ENCODE data around the gene ZMYM5.
"Not testable (repeated sequence)": the region's sequence is repeated elsewhere in the genome, so short reads cannot be mapped to it uniquely, and the experiment has no call there.

Gene ZMYM5

GRCh38 chr13:19822673-19823072 lies 40.8 kb downstream of the ZMYM5 start:
- no peak for DNase-seq (ENCODE audit: low read depth in 2 of 2)

GRCh38 chr13:19818223-19818842 lies 45.1 kb downstream of the ZMYM5 start:
- no peak for DNase-seq (ENCODE audit: low read depth in 2 of 2)

DNA sequence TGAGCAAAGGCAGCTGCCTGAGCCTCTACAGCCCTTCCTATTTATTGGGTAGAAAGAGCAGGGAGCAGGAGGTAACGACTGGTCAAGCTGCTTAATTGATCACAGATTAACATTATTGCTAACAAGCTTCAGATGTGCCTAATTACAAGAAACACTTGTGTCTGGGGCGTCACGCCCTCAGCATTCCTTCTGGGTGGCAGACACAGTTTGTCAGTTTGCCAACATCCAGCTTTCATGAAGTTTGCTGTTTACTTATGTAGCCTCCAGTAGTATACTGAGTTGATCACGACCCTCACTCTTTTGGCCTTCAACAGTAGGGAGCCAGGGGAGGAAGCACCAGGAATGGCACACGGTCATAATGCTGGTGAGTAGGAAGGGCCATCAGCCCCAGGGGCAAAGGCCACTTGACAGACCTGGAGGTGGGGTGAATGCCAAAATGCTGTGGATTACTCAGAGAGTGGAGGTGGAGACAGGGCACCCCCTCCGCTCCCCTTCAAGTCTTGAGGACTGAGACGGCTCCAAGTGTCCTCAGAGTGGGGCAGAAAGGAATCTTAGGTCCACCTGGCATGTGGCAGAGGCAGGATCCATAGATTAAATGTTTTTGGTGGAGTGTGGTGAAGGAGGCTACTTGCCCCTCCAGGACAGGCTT lies 45.8 kb downstream of the ZMYM5 start:
- DNase-seq (ENCODE audit: low read depth in 2 of 2) = no peak

- DNase-seq (ENCODE audit: low read depth in 2 of 2) = no peak
Measured at GRCh38 chr13:19817106-19817505, 46.3 kb downstream of the ZMYM5 start.

GRCh38 chr13:19815842-19816241 lies 47.6 kb downstream of the ZMYM5 start:
- DNase-seq (ENCODE audit: low read depth in 2 of 2) = not testable (repeated sequence)

DNA sequence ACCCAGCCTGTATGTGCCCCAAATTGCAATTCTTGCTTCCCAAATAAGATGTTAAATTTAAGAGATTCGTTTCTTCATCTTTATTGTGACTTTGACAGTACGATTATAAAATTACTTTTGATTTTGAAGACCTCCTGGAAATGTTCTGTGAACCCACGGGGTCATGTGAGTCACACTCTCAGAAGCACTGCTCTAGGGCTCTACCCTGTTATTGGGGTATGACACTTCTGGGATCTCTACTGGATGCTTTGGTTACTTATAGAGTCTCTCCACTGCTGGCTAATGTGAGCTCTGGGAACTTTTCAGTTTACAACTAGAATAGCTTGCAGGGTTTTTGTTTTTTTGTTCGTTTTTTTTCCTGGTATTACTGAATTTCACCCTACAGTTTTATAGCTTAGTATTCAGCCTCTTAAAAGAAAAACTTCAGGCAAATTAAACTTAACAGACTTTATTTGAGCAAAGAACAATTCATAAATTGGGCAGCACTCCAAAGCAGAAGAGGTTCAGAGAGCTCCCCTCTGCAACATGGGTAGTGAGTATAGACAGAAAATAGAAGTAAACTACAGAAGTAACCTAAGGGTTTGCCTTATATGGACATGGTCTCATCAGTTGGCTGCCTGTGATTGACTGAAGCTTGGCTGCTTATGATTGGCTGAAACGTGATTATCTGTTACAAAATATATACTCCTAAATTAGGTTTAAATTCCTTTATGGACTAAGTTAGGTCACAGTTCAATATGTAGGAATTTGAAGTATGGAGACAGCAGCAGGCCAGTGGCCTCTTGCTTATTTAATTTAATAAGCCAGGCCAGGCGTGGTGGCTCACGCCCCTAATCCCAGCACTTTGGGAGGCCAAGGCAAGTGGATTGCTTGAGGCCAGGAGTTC lies 52.2 kb downstream of the ZMYM5 start:
- DNase-seq (ENCODE audit: low read depth in 2 of 2) = no peak

- DNase-seq (ENCODE audit: low read depth in 2 of 2) = no peak
Measured at GRCh38 chr13:19810151-19810550, 53.3 kb downstream of the ZMYM5 start.

DNA sequence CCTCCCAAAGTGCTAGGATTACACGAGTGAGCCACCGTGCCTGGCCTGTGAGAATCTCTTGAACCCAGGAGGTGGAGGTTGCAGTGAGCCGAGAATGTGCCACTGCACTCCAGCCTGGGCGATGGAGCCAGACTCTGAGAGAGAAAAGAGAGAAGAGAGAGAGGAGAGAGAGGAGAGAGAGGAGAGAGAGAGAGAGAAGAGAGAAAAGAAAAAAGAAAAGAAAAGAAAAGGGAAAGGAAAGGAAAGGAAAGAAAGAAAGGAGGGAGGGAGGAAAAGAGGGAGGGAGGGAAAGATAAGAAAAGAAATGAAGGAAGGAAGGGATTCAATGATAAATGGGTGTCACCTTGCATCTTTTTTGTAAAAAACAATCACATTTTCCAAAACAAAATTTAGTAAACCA lies 57.7 kb downstream of the ZMYM5 start:
- no peak for DNase-seq (ENCODE audit: low read depth in 2 of 2)

DNA sequence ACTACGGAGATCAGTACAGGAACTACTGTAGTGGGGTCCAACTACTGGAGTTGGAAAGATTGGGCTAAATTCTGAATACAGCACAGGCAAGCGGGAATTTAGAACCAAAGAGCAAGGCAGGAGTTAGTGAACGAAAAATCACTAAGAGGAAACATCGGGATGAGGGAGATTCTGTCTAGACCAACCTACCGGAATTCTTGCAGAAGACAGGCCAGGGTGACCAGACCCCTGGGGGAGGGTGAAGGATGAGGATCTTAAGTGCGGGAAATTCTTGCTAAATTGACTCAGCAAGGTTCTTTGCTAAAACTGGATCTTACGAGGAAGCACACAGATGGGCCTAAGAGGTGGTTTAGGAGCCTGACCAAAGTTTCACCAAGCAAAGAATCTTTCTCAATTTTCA lies 67.5 kb downstream of the ZMYM5 start:
- DNase-seq (ENCODE audit: low read depth in 2 of 2) = no peak

GRCh38 chr13:19794631-19795030 lies 68.8 kb downstream of the ZMYM5 start:
- no peak for DNase-seq (ENCODE audit: low read depth in 2 of 2)

GRCh38 chr13:19791953-19792537 lies 71.4 kb downstream of the ZMYM5 start:
- DNase-seq (ENCODE audit: low read depth in 2 of 2) = no peak

- DNase-seq (ENCODE audit: low read depth in 2 of 2) = peak; percentile 87 to 88
Measured at GRCh38 chr13:19782727-19783682, 80.4 kb downstream of the ZMYM5 start, which contains the start of gene PSPC1. Gene PSPC1 (minus strand): TSS chr13:19782945. CDS start chr13:19782757, 188 bp downstream.

- DNase-seq (ENCODE audit: low read depth in 2 of 2) = peak; percentile 4 to 9
Measured at GRCh38 chr13:19782049-19782726, 81.3 kb downstream of the ZMYM5 start.

- no peak for DNase-seq (ENCODE audit: low read depth in 2 of 2)
Measured at GRCh38 chr13:19781526-19781925, 81.9 kb downstream of the ZMYM5 start.

DNA sequence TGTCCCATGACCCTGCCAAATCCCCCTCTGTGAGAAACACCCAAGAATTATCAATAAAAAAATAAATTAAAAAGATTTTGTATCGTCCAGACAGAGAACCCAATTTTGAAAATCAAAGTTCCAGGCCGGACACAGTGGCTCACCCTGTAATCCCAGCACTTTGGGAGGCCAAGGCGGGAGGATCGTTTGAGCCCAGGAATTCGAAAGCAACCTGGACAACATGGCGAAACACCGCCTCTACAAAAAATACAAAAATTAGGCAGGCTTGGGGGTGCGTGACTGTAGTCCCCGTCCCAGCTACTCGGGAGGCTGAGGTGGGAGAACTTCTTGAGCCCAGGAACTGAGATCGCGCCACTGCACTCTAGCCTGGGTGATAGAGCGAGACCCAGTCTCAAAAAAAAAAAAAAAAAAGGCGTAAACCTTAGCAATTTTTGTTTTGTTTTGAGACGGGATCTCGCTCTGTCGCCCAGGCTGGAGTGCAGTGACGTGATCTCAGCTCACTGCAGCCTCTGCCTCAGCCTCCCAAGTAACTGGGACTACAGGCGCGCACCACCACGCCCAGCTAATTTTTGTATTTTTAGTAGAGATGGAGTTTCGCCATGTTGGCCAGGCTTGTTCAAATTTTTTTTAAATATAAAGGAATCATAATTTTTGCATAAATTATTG lies 82.6 kb downstream of the ZMYM5 start:
- not testable (repeated sequence) for DNase-seq (ENCODE audit: low read depth in 2 of 2)
